ENCODE data around the gene AGBL1.

DNA sequence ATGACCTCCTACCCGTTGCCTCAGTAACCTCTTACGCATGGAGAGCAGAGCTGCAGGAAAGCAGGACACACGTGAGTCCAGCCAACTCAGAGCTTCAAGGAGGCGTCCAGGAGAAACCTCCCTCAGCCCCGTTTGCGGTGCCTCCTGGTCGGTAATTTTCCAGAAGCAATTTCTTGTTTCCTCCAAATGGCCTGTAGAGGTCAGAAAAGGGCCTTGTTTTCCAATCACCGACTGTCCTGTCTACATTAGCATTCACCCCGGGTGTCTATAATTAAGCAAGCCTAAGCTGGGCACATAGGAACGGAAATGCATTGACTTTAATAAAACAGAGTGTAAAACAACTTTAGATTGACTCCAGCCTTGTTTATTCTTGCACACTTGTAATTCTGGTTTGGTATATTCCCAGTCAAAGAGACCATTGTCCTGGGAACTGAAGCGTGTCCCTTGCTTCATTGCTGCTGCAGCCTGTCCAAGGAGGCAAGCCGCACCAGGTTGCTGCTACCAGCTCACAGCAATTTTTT, 836.2 kb downstream of the AGBL1 start:
- TF ChIP-seq TAF1 (IDR thresholded peaks at IDR 0.05; ENCODE audit: borderline replicate concordance, low read depth, low read length) (no peak), POLR2A (IDR thresholded peaks at IDR 0.05; ENCODE audit: low read depth, low read length) (no peak)

Data from GM12892 (cell line).